Right ventricle myocardium superior (tissue), 1 donor: ENCODE measurements around the gene DYDC1. TPM values are rescaled to one million over a fixed set of nuclear protein-coding genes. Genes with fewer than 3 reads are reported as not detected.
A peak's percentile ranks its signal among the peaks of the same experiment; 100 is the strongest.
"Not testable (repeated sequence)": the region's sequence is repeated elsewhere in the genome, so short reads cannot be mapped to it uniquely, and the experiment has no call there.

Experiments
- ATAC-seq: fragments of 200-7000 bp; cut with Tn5 transposase; one replicate; pipeline ENCODE4 v1.9.1; 2020; ENCODE audit warnings: mild to moderate bottlenecking; ENCODE audit not compliant: poor library complexity
- DNase-seq: peaks from one replicate; pipeline ENCODE4 v3.0.0-alpha.2; 2020
- intact Hi-C: fragments of 100-400 bp; cut with DNase I; formaldehyde crosslinking; loops from one replicate; pipeline ENCODE4 v1.11.2; 2022
- total RNA-seq: library from RNA; stranded (reverse); fragmentation: NEBNext Ultra II Directional; extraction: Animal tissue kit (Norgen Biotek cat#: 25700); gene quantifications from one replicate; pipeline ENCODE4 v1.2.1, GENCODE V29; 2021
- donor health status: DM: no; HTN: yes; CAD: no; lungs with severe emphysema.

Gene DYDC1
- total RNA-seq, 1 donor from 2014 or later: not detected

DNA sequence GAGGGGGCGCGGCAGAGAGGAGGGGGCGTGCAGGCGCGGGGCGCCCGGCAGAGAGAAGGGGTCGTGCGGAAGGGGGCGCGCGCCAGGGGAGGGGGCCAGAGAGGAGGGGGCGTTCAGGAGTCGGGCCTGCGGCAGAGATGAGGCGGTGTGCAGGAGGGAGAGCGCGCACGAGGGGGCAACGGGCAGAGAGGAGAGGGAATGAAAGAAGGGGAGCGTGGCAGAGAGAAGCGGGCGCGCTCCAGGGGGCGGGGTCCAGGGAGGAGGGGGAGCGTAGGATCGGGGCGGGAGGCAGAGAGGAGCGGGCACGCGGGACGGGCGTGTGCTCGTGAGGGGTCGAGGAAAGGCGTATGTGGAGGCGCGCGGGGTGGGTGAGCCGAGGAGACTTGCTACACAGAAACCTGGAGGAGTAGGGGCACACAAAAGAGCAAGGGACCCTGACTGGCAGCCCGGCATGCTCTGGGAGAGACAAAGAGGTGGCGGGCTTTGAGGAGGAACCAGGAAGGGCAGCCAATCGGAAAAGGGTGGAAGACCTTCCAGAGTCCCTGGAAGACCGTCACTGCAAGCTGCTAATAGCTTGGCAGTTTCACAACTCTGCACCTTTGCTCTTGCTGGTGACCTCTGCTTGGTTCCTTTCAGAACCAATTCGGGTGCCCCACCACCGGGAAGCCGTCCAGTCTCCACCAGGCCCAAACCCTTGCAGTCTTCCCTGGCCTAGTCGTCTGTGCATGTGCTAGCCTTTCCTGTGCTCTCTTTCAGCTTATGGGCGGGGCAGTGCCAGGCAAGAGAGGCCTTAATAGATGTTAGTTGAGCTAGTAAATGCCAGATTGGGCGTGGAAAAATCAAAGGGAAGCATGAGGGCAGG, 665 bp upstream of the DYDC1 start:
- ATAC-seq (peak; percentile 54), DNase-seq (no peak)
- intact Hi-C loops: no loop called here

DNA sequence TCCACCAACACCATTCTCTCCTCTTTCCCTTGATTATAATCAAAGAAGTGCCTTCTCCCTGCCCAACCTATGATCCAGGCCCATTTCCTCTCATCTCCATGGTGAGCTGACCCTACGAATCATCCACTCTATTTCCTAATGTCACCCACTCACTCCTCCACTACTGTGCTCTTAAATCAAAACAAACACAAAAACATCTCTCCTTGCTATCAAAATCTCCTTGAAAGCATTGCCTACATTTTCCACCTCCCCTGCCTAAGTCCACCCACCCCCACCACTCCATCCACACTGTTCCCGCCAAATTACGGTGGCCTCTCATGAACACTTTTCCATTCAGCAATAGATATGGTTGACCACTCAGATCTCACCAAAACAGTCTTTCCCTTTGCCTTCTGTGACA, 5.3 kb downstream of the DYDC1 start:
- no peak for DNase-seq
- no peak for ATAC-seq
- intact Hi-C loops: no loop called here

DNA sequence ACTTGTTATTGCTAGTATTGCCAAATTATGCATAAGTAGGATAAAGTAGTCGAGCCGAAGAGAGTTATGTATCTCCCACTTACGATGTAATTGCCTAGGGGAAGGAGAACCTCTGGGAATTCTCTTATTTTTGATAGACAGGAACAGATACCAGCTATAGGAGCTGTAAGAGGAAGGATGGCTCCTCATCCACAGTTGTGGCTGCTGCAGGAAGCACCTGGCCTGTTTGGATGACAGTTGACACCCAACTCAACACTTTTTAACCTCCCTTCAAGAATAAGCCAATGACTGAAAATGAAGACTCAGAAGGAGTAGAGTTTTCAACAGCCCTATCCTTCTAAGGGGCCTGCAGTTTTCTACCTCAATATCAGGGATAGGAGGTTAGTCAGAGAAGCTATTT, 6.3 kb downstream of the DYDC1 start:
- intact Hi-C loops: no loop called here
- DNase-seq: no peak
- ATAC-seq: no peak

DNA sequence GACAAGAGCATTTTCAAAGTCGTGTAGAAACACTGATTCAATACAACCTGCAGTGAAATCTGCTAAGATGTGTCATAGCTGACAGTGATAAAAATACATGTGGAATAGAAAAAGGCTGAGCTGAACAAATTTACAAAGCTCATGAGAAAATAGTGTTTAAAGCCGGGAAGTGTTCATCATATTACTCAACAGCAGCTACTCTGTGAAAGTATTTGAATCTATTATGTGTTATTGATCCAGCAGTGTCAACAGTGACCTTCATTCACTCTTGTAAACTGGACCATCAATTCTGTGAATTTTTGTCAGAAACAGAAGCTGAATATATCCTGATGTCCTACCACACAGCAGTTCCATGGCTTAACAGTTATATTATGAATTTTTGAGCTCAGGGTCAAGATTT, 11.6 kb downstream of the DYDC1 start:
- intact Hi-C loops: no loop called here
- ATAC-seq: no peak

DNA sequence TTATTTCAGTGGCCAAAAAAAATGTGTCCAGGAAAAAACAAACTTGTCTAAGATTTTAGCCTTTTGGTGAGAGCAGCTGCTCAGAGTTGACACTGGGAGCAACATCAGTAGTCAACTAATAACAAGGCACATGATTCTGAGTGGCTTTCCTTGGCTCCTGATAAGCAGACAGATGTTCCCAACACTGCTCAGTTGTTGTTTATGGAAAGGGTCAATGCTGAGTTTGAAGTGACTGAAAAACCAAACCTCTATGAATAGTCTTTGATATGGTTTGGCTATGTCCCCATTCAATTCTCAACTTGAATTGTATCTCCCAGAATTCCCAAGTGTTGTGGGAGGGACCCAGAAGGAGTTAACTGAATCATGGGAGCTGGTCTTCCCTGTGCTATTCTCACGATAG, 12.3 kb downstream of the DYDC1 start:
- intact Hi-C loops: no loop called here
- DNase-seq (no peak), ATAC-seq (no peak)

More for the DNA sequence above, 11.6 kb downstream of the DYDC1 start:
- DNase-seq: no peak

GRCh38 chr10:80333983-80334382, 22.6 kb downstream of the DYDC1 start:
- intact Hi-C loops: no loop called here
- ATAC-seq: peak; percentile 31

GRCh38 chr10:80324891-80325364, 31.6 kb downstream of the DYDC1 start:
- DNase-seq (no peak), ATAC-seq (no peak)
- intact Hi-C loops: no loop called here

More at GRCh38 chr10:80333983-80334382, 22.6 kb downstream of the DYDC1 start:
- DNase-seq: no peak

- no peak for ATAC-seq
- intact Hi-C loops: no loop called here
These were observed 32.5 kb downstream of the DYDC1 start for GRCh38 chr10:80324086-80324485.

DNA sequence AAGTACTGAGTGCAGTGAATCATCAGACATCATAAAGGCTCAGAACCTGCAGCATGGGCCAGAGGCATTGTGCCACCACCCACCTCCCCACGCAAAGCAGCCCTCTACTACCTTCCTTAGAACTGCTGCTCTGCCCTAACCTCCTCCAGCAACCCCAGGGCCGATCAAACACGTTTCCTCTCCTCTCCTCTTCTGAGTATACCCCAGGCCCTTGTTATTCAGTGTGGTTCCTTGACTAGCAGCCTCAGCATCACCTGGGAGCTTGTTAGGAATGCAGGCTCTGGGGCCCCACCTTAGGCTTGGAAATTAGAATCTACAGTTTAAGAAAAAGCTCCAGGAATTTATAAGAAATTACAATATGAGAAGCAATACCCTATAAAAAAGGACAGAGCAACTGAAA, 33.2 kb downstream of the DYDC1 start:
- DNase-seq (no peak), ATAC-seq (no peak)
- intact Hi-C loops: no loop called here

More at GRCh38 chr10:80324086-80324485, 32.5 kb downstream of the DYDC1 start:
- DNase-seq: no peak

- ATAC-seq: no peak
- intact Hi-C loops: no loop called here
These were observed 33.8 kb downstream of the DYDC1 start for GRCh38 chr10:80322711-80323110.

DNA sequence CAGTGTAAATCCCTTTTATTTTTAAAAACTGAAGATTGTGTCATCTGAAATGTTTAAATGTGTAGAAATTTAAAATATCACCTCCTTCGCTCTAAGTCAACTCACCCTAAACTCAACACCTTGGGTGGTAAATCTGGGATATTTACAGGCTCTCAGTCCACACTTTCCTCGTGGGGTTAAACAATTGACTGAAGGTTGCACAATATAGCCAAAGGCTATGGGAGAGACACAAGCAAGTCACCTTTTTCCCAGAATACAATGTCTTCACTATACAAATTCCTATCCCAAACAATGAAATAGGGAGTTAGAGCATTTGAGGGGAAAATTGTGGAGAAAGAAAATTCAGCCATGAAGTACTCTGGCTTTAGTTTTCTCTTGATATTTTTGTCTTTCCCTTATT, 34.4 kb downstream of the DYDC1 start:
- no peak for DNase-seq
- intact Hi-C loops: no loop called here
- ATAC-seq: no peak

More at GRCh38 chr10:80322711-80323110, 33.8 kb downstream of the DYDC1 start:
- no peak for DNase-seq

GRCh38 chr10:80321183-80321582, 35.4 kb downstream of the DYDC1 start:
- ATAC-seq (no peak), DNase-seq (no peak)
- intact Hi-C loops: no loop called here

DNA sequence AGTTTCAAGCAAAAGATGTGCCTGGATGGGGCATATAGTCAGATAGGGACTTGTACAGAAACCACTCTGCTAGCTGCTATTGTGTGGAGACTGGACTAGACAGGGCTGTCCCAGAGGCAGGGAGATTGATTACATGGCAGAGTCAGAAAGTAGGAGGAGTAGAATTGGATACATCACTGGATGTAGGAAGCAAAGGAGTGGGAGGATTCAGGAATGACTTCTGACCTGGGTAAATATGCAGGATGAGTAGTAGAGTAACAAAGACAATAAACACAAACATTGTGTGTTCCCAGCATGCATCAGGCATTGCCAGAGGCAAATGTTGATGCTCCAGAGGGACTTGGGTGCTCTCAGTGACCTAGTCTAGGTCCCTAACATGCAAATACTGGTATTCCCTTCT, 36.2 kb downstream of the DYDC1 start:
- ATAC-seq (no peak), DNase-seq (no peak)
- intact Hi-C loops: no loop called here

GRCh38 chr10:80319725-80320290, 36.7 kb downstream of the DYDC1 start:
- ATAC-seq (no peak), DNase-seq (no peak)
- intact Hi-C loops: no loop called here

DNA sequence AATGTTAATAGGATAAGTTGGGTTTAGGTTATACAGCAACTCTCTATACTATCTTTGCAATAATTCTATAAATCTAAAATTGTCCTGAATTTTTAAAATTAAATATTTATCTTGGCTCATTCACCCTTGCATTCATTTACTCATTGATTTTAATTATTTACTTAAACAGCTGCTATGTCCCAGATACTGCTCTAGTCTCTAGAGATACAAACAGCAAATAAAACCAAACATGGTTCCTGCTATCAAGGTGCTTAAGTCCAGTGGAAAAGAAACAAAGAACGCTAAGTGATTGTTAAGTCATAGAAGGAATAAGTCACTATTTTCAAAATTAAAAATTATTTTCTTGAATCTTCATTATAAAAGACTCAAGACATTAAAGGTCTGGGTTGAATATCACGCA, 37.2 kb downstream of the DYDC1 start:
- intact Hi-C loops: no loop called here
- DNase-seq: no peak
- no peak for ATAC-seq

DNA sequence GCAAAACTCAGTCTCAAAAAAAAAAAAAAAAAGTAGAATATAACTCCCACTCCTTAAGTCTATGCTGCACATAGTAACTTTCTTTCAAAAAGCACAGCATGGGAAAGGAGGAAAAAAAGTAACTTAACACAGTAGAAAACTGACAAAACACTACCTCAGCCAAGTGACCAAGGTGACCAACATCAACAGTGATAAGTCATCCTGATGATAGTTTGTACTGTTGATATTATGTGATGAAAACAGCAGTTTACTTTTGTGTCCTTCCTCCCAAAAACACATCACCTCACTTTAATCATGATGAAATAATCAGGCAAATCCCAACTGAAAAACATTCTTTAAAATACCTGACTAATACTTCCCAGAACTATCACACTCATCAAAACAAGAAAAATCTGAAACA, 37.8 kb downstream of the DYDC1 start:
- intact Hi-C loops: no loop called here
- no peak for ATAC-seq
- DNase-seq: no peak

DNA sequence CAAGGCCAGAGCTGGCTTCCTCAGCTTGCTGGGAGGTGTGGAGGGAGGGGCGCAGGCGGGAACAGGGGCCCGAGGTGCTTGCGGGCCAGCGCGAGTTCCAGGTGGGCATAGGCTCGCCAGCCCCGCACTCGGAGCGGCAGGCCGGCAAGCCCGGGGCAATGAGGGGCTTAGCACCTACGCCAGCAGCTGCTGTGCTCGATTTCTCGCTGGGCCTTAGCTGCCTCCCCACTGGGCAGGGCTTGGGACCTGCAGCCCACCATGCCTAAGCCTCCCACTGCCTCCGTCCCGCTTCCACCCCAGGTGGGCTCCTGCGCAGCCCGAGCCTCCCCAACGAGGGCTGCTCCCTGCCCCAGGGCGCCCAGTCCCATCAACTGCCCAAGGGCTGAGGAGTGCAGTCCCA, 41.2 kb downstream of the DYDC1 start:
- ATAC-seq (no peak), DNase-seq (no peak)
- intact Hi-C loops: no loop called here

GRCh38 chr10:80313523-80313922, 43.0 kb downstream of the DYDC1 start:
- intact Hi-C loops: no loop called here
- DNase-seq: no peak
- no peak for ATAC-seq

DNA sequence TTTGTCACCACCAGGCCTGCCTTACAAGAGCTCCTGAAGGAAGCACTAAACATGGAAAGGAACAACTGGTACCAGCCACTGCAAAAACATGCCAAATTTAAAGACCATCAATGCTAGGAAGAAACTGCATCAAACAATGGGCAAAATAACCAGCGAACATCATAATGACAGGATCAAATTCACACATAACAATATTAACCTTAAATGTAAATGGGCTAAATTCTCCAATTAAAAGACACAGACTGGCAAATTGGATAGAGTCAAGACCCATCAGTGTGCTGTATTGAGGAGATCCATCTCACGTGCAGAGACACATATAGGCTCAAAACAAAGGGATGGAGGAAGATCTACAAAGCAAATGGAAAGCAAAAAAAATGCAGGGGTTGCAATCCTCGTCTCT, 50.6 kb downstream of the DYDC1 start:
- intact Hi-C loops, ATAC-seq: not testable (repeated sequence)

DNA sequence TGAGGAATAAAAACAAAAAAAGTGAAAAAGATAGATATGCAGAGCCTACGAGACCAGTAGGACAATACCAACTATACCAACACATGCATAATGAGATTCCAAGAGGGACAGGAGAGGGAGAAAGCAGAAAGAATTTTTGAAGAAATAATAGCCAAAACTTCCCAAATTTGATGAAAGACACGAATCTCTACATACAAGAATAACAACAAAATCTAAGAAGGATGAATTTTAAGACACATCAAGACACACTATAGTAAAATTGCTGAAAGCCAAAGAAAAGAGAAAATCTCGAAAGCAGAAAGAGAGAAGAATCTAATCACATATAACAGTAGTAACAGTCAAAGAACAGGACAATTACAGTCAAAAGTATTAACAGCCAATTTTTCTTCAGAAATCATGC, 59.6 kb downstream of the DYDC1 start:
- intact Hi-C loops: no loop called here
- DNase-seq (no peak), ATAC-seq (no peak)

More for the DNA sequence above, 50.6 kb downstream of the DYDC1 start:
- not testable (repeated sequence) for DNase-seq
